T-helper 2 cell treated with Interferon-gamma antibody and Interleukin-4, amounts not matched to agents 5 μg/mL and 100 μg/mL, for 36 hours (primary cell): ENCODE measurements around the gene LRRIQ4.

ENCODE experiments used
- DNase-seq: peaks from one replicate; pipeline ENCODE4 v3.0.0; 2021; ENCODE audit warnings: low spot score
- H3K27ac Mint-ChIP-seq: one replicate; pipeline ENCODE4 v1.8.0; 2021; ENCODE audit warnings: mild to moderate bottlenecking, mixed read lengths
- H3K27me3 Mint-ChIP-seq: one replicate; pipeline ENCODE4 v1.8.0; 2021; ENCODE audit warnings: low read depth, mixed read lengths
- H3K36me3 Mint-ChIP-seq: one replicate; pipeline ENCODE4 v1.8.0; 2021; ENCODE audit warnings: low read depth, mixed read lengths
- H3K4me1 Mint-ChIP-seq: one replicate; pipeline ENCODE4 v1.8.0; 2021; ENCODE audit warnings: low read depth, mixed read lengths
- H3K4me3 Mint-ChIP-seq: one replicate; pipeline ENCODE4 v1.8.0; 2022; ENCODE audit warnings: mild to moderate bottlenecking, moderate library complexity, mixed read lengths
- H3K9me3 Mint-ChIP-seq: one replicate; pipeline ENCODE4 v1.8.0; 2021; ENCODE audit warnings: mixed read lengths

The LRRIQ4 gene

DNA sequence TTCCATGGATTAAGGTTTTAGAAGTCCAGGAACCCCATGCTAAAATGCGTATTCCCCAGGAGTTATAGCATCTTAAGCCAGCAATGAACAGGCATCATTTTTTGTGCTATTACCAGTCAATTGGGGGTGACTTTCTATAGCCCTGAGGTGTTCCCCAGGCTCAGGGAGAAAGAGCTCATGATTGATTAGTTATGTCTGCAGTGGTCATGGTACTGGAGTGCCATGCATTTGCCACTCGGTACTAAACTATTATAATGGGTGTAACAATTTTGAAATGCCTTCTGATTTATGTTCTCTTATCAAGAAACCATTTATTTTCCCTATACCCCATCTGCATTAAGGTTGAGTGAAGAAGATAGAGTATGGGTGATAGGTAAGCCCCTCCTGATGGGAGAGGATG is 45.1 kb downstream of the LRRIQ4 start:
- Mint-ChIP-seq H3K4me1 (peaks cover 1% of the 10 kb centered on the region), H3K27me3 (peaks cover 35% of the 10 kb centered on the region), H3K9me3 (no peaks in the 10 kb centered on the region), H3K27ac (no peak overlapping the region), H3K36me3 (no peaks in the 10 kb centered on the region), H3K4me3 (no peak overlapping the region)
- DNase-seq, result no peak

DNA sequence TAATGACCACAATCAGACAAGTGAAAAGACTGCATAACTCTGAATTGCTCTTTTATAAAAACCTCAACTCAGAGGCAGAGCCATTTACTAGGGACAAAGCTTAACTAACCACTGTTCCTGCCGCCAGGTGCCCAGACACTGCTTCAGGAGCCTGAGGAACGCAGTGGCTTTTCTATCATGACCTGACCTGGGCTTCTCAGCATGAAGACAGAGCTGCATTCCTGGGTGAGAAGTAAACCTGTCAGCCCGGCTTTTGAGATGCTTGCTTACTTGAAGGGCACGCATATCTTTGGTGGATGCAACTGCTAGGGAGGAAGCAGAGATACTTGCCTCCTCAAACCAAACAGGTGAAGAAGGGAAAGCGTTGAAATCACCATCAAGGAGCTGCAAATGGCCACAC is 49.2 kb downstream of the LRRIQ4 start:
- H3K4me3 Mint-ChIP-seq, result no peak overlapping the region

DNA sequence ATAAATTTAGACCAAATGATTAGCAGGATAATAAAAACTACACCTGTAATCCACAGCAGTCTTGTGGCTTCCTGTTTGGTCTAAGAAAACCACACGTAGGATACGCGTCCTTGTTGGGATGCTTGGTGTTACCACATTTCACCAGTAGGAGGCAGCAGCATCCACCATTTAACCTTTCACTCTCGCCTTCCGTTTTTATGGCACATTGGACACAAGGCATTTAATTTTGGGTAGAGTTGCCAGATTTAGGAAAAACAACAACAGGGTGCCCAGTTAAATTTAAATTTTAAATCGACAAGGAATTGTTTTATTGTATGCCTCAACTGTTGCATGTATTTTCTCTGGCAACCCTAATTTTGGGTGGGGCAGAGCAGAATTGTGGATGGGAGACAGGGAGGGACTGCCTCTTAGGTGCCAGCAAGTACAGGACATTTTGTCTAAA is 50.8 kb downstream of the LRRIQ4 start:
- peak; percentile 61 for DNase-seq
- Mint-ChIP-seq H3K27ac (no peak overlapping the region), H3K9me3 (no peaks in the 10 kb centered on the region), H3K4me1 (peaks cover 16% of the 10 kb centered on the region), H3K36me3 (no peaks in the 10 kb centered on the region), H3K27me3 (peaks cover 9% of the 10 kb centered on the region), H3K4me3 (no peak overlapping the region)

More for the DNA sequence above, 49.2 kb downstream of the LRRIQ4 start:
- Mint-ChIP-seq H3K36me3 (no peaks in the 10 kb centered on the region), H3K4me1 (peaks cover 16% of the 10 kb centered on the region), H3K9me3 (no peaks in the 10 kb centered on the region), H3K27ac (no peak overlapping the region), H3K27me3 (peaks cover 18% of the 10 kb centered on the region)
- no peak for DNase-seq

DNA sequence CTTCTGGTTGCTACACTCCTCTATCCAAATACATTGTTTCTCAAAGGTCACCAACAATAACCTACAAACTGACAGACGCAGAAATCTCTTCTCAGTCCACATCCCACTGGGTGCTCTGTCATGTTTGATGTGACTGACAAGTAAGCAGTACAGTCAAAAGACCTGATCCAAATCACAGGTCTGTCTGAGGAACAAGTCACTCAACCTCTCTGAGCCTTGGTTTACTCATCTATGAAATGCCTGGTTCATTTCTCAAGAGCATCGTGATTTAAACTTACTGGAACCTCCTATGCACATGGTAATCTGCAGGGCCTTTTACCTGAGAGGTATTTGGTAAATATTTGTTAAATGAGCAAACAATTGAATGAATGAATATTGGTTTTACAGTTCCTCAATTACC is 51.6 kb downstream of the LRRIQ4 start:
- H3K27ac Mint-ChIP-seq, result no peak overlapping the region
- no peaks in the 10 kb centered on the region for H3K9me3 Mint-ChIP-seq
- H3K4me1 Mint-ChIP-seq, result peaks cover 16% of the 10 kb centered on the region
- H3K27me3 Mint-ChIP-seq, result peaks cover 8% of the 10 kb centered on the region
- no peaks in the 10 kb centered on the region for H3K36me3 Mint-ChIP-seq
- no peak overlapping the region for H3K4me3 Mint-ChIP-seq
- DNase-seq, result no peak

DNA sequence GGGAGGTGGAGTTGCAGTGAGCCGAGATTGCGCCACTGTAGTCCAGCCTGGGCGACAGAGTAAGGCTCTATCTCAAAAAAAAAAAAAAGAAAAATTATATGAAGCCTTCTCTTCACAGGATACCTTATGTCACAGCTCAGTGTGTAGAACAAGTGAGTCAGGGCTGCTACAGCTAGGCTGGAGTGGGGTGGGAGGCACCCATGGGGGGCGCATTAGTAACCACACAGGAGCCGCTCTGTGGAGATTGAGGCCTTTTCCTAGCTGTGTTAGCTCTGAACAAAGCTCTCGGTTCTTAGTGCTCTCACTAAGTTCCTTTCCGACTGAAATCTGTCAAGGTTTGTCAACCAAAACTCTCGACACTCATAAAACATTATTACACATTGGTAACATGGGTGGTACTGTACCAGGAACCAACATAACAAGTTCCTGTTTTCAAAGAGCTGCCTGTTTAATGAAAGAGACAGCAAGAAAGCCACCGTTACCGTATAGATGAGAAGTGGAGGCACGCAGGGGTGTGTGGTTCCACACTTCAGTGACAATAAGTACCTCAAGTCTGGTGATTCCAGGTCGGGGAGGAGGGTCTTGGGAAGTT is 52.6 kb downstream of the LRRIQ4 start:
- H3K36me3 Mint-ChIP-seq, result no peaks in the 10 kb centered on the region
- DNase-seq, result no peak
- H3K4me1 Mint-ChIP-seq, result peaks cover 23% of the 10 kb centered on the region
- peak overlapping the region; percentile 14 for H3K27ac Mint-ChIP-seq
- peaks cover 6% of the 10 kb centered on the region for H3K27me3 Mint-ChIP-seq
- H3K9me3 Mint-ChIP-seq, result no peaks in the 10 kb centered on the region
- no peak overlapping the region for H3K4me3 Mint-ChIP-seq

DNA sequence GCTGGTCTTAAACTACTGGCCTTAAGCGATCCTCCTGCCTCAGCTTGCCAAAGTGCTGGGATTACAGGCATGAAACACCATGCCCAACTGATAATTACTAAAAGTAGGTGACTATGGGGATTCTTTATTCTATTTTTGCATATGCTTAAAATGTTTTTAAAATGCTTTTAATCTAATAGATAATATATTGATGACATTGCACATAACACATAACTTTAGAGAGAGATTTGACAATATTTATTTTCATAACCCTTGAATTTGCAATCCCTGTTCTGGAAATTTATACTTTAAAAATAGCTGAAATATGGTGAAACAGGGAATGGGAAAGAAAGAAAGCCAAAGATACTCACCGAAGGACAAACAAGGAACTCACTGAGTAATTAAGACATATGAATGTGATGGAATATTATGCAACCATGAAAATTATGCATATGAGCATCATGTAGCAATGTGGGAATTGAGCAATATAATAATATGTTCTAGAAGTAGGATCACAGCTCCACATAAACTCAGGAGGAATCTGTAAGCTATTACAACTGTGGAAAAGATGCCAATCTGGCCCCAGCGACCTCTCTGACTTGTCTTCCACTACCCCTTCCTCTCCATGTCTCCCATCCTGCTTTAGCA is 55.0 kb downstream of the LRRIQ4 start:
- H3K27me3 Mint-ChIP-seq, result no peaks in the 10 kb centered on the region
- H3K4me1 Mint-ChIP-seq, result peaks cover 37% of the 10 kb centered on the region
- no peaks in the 10 kb centered on the region for H3K36me3 Mint-ChIP-seq
- H3K27ac Mint-ChIP-seq, result no peak overlapping the region
- no peak for DNase-seq
- H3K4me3 Mint-ChIP-seq, result no peak overlapping the region
- H3K9me3 Mint-ChIP-seq, result no peaks in the 10 kb centered on the region

DNA sequence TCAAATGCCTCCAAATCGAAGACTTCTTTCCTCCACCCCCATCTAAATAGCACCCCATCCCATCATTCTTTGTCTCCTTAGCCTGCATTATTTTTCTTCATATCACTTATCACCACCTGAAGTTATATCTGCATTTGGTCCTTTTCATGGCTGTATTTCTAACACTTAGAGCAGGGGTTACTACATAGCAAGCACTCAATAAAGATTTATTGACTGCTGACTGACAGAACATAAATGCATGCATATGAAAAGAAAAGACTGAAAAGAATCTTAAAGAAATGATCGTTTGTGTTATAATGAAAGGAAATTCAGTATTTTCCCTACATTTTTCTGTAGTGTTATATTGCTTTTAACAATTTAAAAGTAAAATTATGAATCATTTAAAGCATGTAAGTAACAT is 55.7 kb downstream of the LRRIQ4 start:
- no peaks in the 10 kb centered on the region for H3K9me3 Mint-ChIP-seq
- no peak overlapping the region for H3K27ac Mint-ChIP-seq
- H3K4me1 Mint-ChIP-seq, result peaks cover 36% of the 10 kb centered on the region
- no peaks in the 10 kb centered on the region for H3K36me3 Mint-ChIP-seq
- DNase-seq, result no peak
- no peak overlapping the region for H3K4me3 Mint-ChIP-seq
- H3K27me3 Mint-ChIP-seq, result no peaks in the 10 kb centered on the region

DNA sequence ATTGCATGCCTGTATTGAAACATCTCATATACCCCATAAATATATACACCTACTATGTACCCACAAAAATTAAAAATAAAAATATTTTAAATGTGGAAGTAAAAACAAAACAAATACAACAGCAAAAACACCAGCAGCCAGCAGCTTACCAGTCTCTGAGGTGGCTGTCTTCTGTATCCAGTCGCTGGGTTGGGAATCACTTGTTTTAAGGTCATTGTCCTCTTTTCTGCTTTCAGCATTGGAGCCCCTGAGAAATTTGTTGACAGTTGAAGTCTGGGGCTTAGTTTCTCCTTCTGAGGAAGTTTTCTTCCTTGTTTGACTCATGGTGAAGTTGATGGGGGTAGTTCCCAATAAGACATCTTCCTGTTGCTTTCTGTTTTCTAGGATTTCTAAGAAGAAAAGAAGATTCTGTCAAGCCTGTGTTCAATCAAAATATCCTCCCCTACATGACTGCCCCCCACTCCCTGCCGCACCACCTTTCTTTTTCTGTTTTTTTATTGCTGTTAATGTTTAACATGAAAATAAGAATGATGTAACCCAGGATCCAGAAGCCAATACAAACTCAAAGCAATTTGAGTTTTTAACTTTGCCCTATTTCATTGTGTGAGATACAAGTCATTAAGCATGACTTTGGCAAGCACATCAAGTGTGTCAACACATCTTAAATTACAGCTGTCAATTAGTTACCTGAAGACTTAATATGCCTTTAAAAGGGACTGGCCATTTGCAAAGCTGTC is 57.0 kb downstream of the LRRIQ4 start, which contains the start of gene LRRC31:
Gene LRRC31 (minus strand): TSS at position 452 of the 737 bp plus-strand sequence. CDS start 128 bp downstream, at position 324.
- no peak for DNase-seq
- H3K9me3 Mint-ChIP-seq, result no peaks in the 10 kb centered on the region
- peaks cover 8% of the 10 kb centered on the region for H3K27me3 Mint-ChIP-seq
- H3K4me1 Mint-ChIP-seq, result peaks cover 29% of the 10 kb centered on the region
- no peak within 1 kb of the TSS for H3K4me3 Mint-ChIP-seq
- H3K36me3 Mint-ChIP-seq, result no peaks in the 10 kb centered on the region
- no peak within 1 kb of the TSS for H3K27ac Mint-ChIP-seq

DNA sequence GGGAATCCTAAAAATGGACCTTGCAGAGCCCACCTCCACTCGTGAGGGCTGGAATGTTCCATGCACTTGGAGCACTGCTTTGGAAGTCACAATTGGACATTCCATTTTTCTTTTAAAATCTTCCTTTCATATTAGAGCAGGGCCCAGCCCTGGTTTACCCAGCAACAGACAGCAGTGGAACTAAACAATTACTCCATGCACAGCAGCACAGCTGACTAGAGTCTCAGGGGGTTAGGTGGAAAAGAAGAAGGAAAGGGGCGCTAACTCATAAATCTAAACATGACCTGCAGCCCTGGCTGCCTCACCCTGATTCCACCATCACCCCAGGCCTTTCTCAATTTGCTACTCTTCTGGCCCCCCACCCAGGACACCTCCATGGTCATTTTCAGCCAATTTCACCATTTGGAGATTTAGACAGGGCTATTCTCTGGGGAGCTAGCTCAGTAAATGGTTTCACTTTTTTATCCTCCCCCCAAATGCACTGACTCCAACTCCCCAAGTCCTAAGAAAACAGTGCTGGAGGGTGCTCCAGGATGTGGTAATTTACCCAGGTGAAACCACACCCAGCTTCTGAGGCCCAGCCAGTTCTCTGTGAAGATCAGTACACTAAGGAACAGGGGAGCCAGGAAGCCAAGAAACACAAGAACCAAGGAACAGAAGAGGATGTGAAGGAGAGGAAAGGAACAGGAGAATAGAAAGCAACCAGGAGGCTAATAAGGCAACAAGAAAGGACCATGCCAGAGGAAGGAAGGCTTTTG is 58.6 kb downstream of the LRRIQ4 start:
- Mint-ChIP-seq H3K4me1 (peaks cover 22% of the 10 kb centered on the region), H3K36me3 (no peaks in the 10 kb centered on the region), H3K27ac (peak overlapping the region; percentile 52), H3K4me3 (peak overlapping the region; percentile 51), H3K27me3 (peaks cover 10% of the 10 kb centered on the region), H3K9me3 (no peaks in the 10 kb centered on the region)
- DNase-seq, result no peak

DNA sequence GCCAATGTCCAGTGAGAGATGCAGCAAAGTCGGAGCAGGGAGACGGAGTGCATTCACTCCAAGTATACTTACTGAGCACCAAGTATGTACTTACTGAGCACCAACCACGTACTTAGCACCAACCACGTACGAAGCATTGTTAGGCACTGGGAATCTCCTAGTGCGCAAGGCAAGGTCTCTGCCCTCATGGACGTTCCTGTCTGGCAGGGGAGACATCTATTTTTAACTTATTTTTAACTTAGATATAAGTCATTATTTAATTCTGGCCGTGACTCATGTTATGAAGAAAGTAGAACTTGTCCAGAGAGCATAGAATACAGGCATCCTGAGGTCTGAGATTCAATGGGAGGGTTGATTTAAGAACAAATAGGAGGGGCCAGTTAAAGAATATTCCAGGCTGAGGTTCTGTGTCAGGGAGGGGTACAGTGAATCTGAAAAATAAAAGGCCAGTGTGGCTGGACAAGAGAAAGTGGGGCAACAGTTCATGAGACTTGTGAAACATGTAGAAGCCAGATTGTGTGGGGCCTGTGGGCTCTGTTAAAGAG is 66.4 kb downstream of the LRRIQ4 start:
- peaks cover 3% of the 10 kb centered on the region for H3K4me1 Mint-ChIP-seq
- H3K27me3 Mint-ChIP-seq, result peaks cover 10% of the 10 kb centered on the region
- H3K27ac Mint-ChIP-seq, result no peak overlapping the region
- H3K9me3 Mint-ChIP-seq, result no peaks in the 10 kb centered on the region
- H3K4me3 Mint-ChIP-seq, result no peak overlapping the region
- no peak for DNase-seq
- no peaks in the 10 kb centered on the region for H3K36me3 Mint-ChIP-seq

DNA sequence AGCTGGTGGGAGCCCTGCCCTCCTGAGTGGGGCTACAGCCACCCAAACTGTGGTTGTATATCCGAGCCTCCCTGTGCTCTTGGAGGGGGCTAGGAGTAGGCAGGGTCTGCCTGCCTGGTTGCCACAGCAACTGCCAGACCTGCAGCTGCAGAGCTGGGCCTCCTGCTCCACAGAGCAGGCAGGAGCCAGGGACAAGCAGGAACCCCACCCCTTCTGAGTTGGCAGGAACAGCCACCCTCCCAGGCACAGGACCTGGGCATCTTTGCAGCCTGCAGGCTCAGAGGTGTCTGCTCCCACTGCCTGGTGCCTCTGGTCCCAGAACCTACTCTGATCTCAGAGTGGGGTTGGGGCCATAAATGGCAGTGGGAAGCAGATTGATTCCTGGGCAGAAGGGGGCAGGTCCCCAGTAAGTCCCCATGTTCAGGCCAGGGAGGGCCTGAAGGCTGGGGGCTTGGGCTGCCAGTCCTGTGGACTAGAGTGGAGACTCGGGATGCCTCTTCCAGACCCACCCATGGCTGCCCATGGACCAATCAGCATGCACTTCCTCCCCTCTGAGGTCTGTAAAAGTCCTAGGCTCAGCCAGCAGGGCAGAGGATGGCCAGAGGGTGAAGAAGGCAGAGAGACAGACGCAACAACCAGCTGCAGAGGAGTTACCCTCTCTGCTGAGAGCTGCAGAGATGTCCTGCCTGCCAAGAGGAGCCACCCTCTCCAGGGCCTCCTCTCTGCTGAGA is 67.3 kb downstream of the LRRIQ4 start:
- Mint-ChIP-seq H3K27me3 (peaks cover 4% of the 10 kb centered on the region), H3K27ac (no peak overlapping the region), H3K4me1 (peaks cover 3% of the 10 kb centered on the region)

DNA sequence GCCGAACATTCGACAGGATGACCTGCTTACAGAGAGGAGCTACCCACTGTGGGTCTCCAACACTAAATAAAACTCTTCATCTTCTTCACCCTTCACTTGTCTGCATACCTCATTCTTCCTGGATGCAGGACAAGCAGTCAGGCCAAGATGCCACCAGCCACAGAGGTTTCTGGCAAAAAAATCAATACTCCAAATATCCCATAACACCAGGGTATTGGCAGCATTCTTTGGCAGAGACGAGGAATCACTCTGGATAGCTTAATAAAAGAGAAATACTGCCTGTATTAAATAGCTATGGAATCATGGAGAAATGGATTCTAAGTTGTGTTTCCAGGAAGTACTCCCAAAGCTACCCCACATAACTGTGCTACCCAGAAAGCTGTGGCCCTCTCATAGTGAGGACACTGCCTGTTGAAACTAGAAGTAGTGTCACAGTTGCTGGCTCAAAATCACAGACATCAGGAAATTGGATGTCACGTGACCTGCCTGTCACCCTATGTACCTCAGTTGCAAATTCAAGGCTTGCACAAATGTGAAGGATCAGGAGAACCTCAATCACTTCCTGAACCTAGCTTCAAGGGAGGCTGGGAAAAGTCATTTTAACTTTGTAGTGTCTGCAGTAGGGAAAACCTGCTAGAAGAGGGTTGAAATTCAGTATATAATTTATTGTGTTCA is 68.0 kb downstream of the LRRIQ4 start:
- Mint-ChIP-seq H3K4me3 (no peak overlapping the region), H3K27me3 (peaks cover 4% of the 10 kb centered on the region), H3K36me3 (no peaks in the 10 kb centered on the region), H3K27ac (no peak overlapping the region), H3K4me1 (peaks cover 3% of the 10 kb centered on the region), H3K9me3 (no peaks in the 10 kb centered on the region)
- no peak for DNase-seq

More for the DNA sequence above, 67.3 kb downstream of the LRRIQ4 start:
- Mint-ChIP-seq H3K9me3 (no peaks in the 10 kb centered on the region), H3K36me3 (no peaks in the 10 kb centered on the region), H3K4me3 (no peak overlapping the region)
- DNase-seq, result no peak

DNA sequence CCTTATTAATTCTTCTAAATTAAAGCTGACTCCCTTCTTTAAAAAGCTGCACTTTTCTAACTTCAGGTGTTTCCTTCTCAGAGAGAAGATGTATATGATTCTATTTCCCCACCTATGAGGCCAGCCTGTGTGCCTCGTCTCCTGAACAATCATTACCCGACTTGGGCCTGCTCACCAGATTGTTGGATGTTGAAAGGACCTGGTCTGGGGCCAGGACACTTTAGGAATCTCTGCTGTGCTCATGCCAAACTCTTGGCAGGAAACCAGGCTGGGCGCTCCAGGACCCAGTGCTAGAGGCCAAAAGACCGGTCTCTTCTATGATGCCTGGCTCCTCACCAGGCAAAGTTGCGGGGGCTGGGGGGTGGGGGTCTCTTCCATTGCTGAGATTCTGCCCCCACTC is 74.0 kb downstream of the LRRIQ4 start:
- Mint-ChIP-seq H3K27ac (no peak overlapping the region), H3K4me1 (no peaks in the 10 kb centered on the region), H3K36me3 (no peaks in the 10 kb centered on the region), H3K27me3 (peaks cover 3% of the 10 kb centered on the region), H3K9me3 (no peaks in the 10 kb centered on the region), H3K4me3 (no peak overlapping the region)
- DNase-seq, result no peak
